Neural cell (in vitro differentiated cells): Measurements from ENCODE around the gene PRKCG.

Experiments
- CTCF ChIP-seq: fragments of 450-650 bp; IDR thresholded peaks from 2 replicates; pipeline ENCODE4 v1.5.1; 2014; ENCODE audit warnings: antibody characterized with exemption, mild to moderate bottlenecking, moderate library complexity; ENCODE audit not compliant: poor library complexity, severe bottlenecking
- EP300 ChIP-seq: fragments of 450-650 bp; conservative IDR thresholded peaks from 2 replicates; pipeline ENCODE4 v1.6.1; 2014; ENCODE audit warnings: antibody characterized with exemption, mild to moderate bottlenecking, moderate library complexity; ENCODE audit not compliant: poor library complexity, severe bottlenecking
- EZH2 ChIP-seq: fragments of 200-600, 300-800 bp; shearing (Covaris generic), sonication (generic); IDR thresholded peaks from 2 replicates; pipeline ENCODE4 v1.6.1; 2014; ENCODE audit warnings: antibody characterized with exemption, low read length, borderline replicate concordance, mild to moderate bottlenecking; ENCODE audit not compliant: insufficient read depth, poor library complexity, severe bottlenecking
- MXI1 ChIP-seq: fragments of 450-650 bp; conservative IDR thresholded peaks from 2 replicates; pipeline ENCODE4 v1.6.1; 2014; ENCODE audit warnings: antibody characterized with exemption, mild to moderate bottlenecking; ENCODE audit not compliant: poor library complexity, severe bottlenecking
- POLR2AphosphoS5 ChIP-seq: IDR thresholded peaks from 2 replicates; pipeline ENCODE4 v1.6.1; 2012
- RAD21 ChIP-seq: fragments of 450-650 bp; conservative IDR thresholded peaks from 2 replicates; pipeline ENCODE4 v1.6.1; 2014; ENCODE audit warnings: antibody characterized with exemption, mild to moderate bottlenecking, moderate library complexity
- TAF1 ChIP-seq: IDR thresholded peaks from 2 replicates; pipeline ENCODE4 v1.6.1; 2012; ENCODE audit warnings: low read depth
- TF ChIP-seq, protein P1 (sequence below): IDR thresholded peaks from 2 replicates; pipeline ENCODE4 v1.6.1; 2012; ENCODE audit warnings: borderline replicate concordance

GRCh38 chr19:53892301-53892980 lies 10.4 kb downstream of the PRKCG start:
- TF ChIP-seq CTCF (no peak), EZH2 (no peak), EP300 (no peak), RAD21 (no peak), POLR2AphosphoS5 (no peak), MXI1 (no peak), TAF1 (no peak)
- TF ChIP-seq, protein P1, sequence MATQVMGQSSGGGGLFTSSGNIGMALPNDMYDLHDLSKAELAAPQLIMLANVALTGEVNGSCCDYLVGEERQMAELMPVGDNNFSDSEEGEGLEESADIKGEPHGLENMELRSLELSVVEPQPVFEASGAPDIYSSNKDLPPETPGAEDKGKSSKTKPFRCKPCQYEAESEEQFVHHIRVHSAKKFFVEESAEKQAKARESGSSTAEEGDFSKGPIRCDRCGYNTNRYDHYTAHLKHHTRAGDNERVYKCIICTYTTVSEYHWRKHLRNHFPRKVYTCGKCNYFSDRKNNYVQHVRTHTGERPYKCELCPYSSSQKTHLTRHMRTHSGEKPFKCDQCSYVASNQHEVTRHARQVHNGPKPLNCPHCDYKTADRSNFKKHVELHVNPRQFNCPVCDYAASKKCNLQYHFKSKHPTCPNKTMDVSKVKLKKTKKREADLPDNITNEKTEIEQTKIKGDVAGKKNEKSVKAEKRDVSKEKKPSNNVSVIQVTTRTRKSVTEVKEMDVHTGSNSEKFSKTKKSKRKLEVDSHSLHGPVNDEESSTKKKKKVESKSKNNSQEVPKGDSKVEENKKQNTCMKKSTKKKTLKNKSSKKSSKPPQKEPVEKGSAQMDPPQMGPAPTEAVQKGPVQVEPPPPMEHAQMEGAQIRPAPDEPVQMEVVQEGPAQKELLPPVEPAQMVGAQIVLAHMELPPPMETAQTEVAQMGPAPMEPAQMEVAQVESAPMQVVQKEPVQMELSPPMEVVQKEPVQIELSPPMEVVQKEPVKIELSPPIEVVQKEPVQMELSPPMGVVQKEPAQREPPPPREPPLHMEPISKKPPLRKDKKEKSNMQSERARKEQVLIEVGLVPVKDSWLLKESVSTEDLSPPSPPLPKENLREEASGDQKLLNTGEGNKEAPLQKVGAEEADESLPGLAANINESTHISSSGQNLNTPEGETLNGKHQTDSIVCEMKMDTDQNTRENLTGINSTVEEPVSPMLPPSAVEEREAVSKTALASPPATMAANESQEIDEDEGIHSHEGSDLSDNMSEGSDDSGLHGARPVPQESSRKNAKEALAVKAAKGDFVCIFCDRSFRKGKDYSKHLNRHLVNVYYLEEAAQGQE: no peak
